ENCODE data around the gene PPM1F. TPM values are rescaled to one million over a fixed set of nuclear protein-coding genes. Genes with fewer than 3 reads are reported as not detected.

PPM1F gene
- total RNA-seq, 4 donors from 2014 or later: 22.9 to 78.0 (median 36.8) TPM

DNA sequence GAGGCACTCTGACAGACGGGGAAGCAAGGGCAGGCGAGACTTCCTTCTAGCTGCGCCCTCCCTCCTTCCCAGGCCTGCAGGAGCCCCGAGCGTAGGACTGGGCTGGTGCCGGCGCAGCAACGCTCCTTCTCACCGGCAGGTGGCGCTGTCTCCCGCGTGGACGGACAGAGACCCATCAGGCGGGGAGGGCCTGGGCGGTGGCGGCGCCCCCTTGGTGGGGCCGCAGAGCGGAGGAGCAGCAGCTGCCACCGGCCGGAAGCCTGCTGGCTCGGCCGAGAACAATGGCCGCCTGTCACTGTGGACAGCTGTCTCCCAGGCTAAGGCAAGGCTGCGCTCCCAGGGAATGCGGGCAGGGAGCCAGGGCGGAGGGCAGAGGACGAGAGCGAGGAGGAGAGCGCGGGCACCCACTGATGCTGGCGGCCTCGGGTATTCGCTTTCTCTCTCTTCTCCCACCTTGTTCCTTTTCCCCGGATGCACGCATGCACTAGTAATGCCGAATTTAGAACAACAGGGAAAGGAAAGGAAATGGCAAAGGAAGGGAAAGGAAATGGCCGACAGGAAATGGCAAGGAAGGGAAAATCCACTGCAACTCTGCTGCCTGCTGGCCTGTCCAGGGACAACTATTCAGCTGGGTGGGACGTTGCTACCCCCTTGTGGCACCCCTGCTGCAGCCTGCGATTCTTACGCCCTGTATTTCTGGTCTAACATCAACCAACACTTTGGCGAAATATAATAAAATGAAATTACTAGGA, 14.4 kb downstream of the PPM1F start:
- peak in 1 of 2 donors; percentile 55 for TF ChIP-seq POLR2A (IDR thresholded peaks at IDR 0.05)
- TF ChIP-seq POLR2AphosphoS5 (IDR thresholded peaks at IDR 0.05): peak; percentile 58
- no peak for TF ChIP-seq EP300 (IDR thresholded peaks at IDR 0.05)
- TF ChIP-seq, protein P1, sequence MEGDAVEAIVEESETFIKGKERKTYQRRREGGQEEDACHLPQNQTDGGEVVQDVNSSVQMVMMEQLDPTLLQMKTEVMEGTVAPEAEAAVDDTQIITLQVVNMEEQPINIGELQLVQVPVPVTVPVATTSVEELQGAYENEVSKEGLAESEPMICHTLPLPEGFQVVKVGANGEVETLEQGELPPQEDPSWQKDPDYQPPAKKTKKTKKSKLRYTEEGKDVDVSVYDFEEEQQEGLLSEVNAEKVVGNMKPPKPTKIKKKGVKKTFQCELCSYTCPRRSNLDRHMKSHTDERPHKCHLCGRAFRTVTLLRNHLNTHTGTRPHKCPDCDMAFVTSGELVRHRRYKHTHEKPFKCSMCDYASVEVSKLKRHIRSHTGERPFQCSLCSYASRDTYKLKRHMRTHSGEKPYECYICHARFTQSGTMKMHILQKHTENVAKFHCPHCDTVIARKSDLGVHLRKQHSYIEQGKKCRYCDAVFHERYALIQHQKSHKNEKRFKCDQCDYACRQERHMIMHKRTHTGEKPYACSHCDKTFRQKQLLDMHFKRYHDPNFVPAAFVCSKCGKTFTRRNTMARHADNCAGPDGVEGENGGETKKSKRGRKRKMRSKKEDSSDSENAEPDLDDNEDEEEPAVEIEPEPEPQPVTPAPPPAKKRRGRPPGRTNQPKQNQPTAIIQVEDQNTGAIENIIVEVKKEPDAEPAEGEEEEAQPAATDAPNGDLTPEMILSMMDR (IDR thresholded peaks at IDR 0.05): peak in 3 of 4 experiments; percentile 92 to 100 (median 100)
- Histone ChIP-seq H3K27ac (peak overlapping the region; percentile 85 to 97 (median 94)), H3K4me1 (peaks cover 0 to 83% (median 60%) of the 10 kb centered on the region in 3 donors), H3K9me3 (no peaks in the 10 kb centered on the region), H3K4me3 (peak overlapping the region; percentile 59 to 63), H3K27me3 (no peaks in the 10 kb centered on the region), H3K36me3 (peaks cover 0 to 29% of the 10 kb centered on the region in 2 donors)
- WGBS, 2 donors (ENCODE audit: low coverage in 1 of 2): 0 to 2% methylated on average over 11 to 17 of the region's 42 CpGs
- peak; percentile 89 for ATAC-seq

DNA sequence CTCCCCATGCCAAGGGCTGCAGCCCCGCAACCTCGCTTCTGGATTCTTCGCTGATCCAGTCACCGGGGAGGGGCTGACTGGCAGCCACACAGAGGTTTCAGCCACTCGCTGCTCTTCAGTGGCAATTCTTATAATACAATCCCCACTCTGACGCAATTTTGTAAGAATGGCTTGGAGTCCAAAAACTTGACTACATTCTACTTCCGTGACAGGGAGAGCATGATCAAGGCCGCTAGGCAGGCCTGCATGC, 14.9 kb downstream of the PPM1F start:
- WGBS, 2 donors (ENCODE audit: low coverage in 1 of 2): 0% methylated on average over 3 of the region's 8 CpGs; no CpG with 5 or more reads in 1 of the 2 donors
- H3K36me3 ChIP-seq: peaks cover 0 to 34% of the 10 kb centered on the region in 2 donors
- TF ChIP-seq EP300 (IDR thresholded peaks at IDR 0.05) (no peak), POLR2A (IDR thresholded peaks at IDR 0.05) (no peak), POLR2AphosphoS5 (IDR thresholded peaks at IDR 0.05) (no peak)
- TF ChIP-seq, protein P1 (IDR thresholded peaks at IDR 0.05): no peak
- ATAC-seq: peak; percentile 70
- no peaks in the 10 kb centered on the region for H3K9me3 ChIP-seq
- H3K27me3 ChIP-seq: no peaks in the 10 kb centered on the region
- H3K4me1 ChIP-seq: peaks cover 0 to 78% (median 55%) of the 10 kb centered on the region in 3 donors
- H3K27ac ChIP-seq: peak overlapping the region; percentile 85 to 97 (median 94)
- peak overlapping the region in 1 of 2 donors; percentile 63 for H3K4me3 ChIP-seq

DNA sequence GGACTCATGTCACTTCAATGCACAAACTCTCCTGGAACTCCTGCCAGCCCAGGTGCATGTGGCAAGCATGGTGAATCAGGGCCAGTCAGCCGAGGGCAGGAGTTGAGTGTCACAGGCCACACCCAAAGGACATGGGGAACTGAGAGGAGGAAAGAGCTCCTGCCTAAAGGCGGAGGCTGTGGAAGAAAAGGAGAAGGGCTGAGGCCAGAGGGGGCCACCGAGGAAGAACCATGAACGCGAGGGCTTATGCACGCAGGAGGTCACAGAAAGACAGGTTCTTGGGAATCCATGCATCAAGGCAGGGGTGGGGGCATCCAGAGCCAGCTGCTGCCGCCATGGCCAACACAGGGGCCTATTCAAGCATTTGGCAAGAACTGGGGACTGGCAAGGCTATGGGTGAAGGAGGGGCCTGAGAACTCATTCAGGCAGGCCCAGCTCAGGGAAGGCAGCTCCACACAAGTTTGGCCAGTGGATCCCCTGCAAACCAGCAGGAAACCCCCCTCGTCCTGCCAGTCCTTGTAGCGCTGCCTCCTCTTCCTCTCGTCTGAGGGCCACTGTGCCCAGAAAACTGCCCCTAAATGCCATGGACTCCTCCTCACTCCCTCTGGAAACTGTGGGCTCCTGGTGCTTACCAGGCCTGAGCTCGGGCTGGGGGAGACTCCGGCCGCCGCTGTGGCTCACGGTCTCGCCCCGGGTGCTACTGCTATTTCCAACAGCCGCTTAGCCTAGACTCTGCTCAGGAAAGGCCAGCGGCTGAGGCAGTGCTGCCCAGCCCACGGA, 15.4 kb downstream of the PPM1F start:
- Histone ChIP-seq H3K4me3 (peak overlapping the region in 1 of 2 donors; percentile 63), H3K4me1 (peaks cover 0 to 73% (median 50%) of the 10 kb centered on the region in 3 donors), H3K27me3 (no peaks in the 10 kb centered on the region), H3K9me3 (no peaks in the 10 kb centered on the region), H3K27ac (peak overlapping the region; percentile 85 to 97 (median 94)), H3K36me3 (peaks cover 0 to 39% of the 10 kb centered on the region in 2 donors)
- WGBS, 2 donors (ENCODE audit: low coverage in 1 of 2): 20 to 100% methylated on average over 1 of the region's 20 CpGs
- no peak for ATAC-seq
- TF ChIP-seq POLR2AphosphoS5 (IDR thresholded peaks at IDR 0.05) (no peak), EP300 (IDR thresholded peaks at IDR 0.05) (no peak), POLR2A (IDR thresholded peaks at IDR 0.05) (no peak)
- TF ChIP-seq, protein P1 (IDR thresholded peaks at IDR 0.05): no peak

DNA sequence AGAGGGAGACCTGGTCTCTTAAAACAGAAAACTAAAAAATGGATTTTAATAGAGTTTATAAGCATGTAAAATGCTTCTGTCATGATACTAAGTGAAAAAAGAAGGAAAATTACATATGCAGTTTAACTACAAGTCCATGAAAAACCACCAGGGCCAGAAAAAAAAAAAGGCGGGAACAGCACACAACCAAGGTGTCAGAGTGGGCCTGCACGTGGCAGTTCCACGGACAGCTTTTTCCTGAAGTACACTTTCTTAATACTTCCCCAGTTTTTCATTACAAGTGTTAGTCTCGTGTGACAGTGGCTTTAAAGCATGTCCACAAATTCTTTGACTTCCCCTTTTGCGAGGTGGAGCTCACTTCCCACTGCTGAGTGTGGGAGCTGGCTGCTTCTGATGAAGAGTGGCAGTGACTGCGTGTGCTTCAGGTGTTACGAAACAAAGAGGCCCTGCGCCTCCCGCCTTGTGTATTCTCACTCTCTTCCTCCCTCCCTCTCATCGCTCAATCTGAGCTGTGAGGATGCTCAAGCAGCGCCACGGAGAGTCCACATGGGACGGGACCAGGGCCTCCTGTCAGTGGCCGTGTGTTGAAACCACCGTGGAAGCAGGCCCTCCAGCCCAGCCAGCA, 16.4 kb downstream of the PPM1F start:
- H3K27me3 ChIP-seq: no peaks in the 10 kb centered on the region
- peaks cover 0 to 49% of the 10 kb centered on the region in 2 donors for H3K36me3 ChIP-seq
- TF ChIP-seq EP300 (IDR thresholded peaks at IDR 0.05) (no peak), POLR2AphosphoS5 (IDR thresholded peaks at IDR 0.05) (no peak), POLR2A (IDR thresholded peaks at IDR 0.05) (no peak)
- TF ChIP-seq, protein P1 (IDR thresholded peaks at IDR 0.05): no peak
- H3K27ac ChIP-seq: peak overlapping the region in 3 of 4 donors; percentile 93 to 97 (median 96)
- H3K4me3 ChIP-seq: no peak overlapping the region
- H3K9me3 ChIP-seq: no peaks in the 10 kb centered on the region
- ATAC-seq: no peak
- H3K4me1 ChIP-seq: peaks cover 0 to 63% (median 40%) of the 10 kb centered on the region in 3 donors
- WGBS, 2 donors (ENCODE audit: low coverage in 1 of 2): 76 to 77% methylated on average over 4 to 8 of the region's 15 CpGs
